Liver (tissue), 3 donors: ENCODE results near the gene GLI3.

Experiments used
- ATF3 ChIP-seq: IDR thresholded peaks from 2 replicates; pipeline ENCODE4 v1.6.1; 2016; ENCODE audit warnings: antibody characterized with exemption
- FOXA1 ChIP-seq: IDR thresholded peaks from 2 replicates; pipeline ENCODE4 v1.6.1; 2016; ENCODE audit warnings: antibody characterized with exemption
- GABPA ChIP-seq, 2 donors: IDR thresholded peaks in 1 of 2; conservative IDR thresholded peaks in 1 of 2; 2 replicates each; pipeline ENCODE4 v1.6.1; 2016; ENCODE audit warnings: antibody characterized with exemption in 2 of 2, mild to moderate bottlenecking in 1 of 2, moderate library complexity in 1 of 2
- HNF4A ChIP-seq, 2 donors: conservative IDR thresholded peaks; 2 replicates each; pipeline ENCODE4 v1.6.1; 2016; ENCODE audit warnings: antibody characterized with exemption in 2 of 2, mild to moderate bottlenecking in 2 of 2
- JUND ChIP-seq, 2 donors: IDR thresholded peaks; 2 replicates each; pipeline ENCODE4 v1.6.1; 2016; ENCODE audit warnings: antibody characterized with exemption in 2 of 2
- MAX ChIP-seq: IDR thresholded peaks from 2 replicates; pipeline ENCODE4 v1.6.1; 2016; ENCODE audit warnings: antibody characterized with exemption
- RAD21 ChIP-seq, 2 donors: IDR thresholded peaks; 2 replicates each; pipeline ENCODE4 v1.6.1; 2016; ENCODE audit warnings: antibody characterized with exemption in 2 of 2, mild to moderate bottlenecking in 2 of 2
- RXRA ChIP-seq, 2 donors: IDR thresholded peaks; 2 replicates each; pipeline ENCODE4 v1.6.1; 2017 to 2018; ENCODE audit warnings: antibody characterized with exemption in 2 of 2, mild to moderate bottlenecking in 1 of 2
- SP1 ChIP-seq: IDR thresholded peaks from 2 replicates; pipeline ENCODE4 v1.6.1; 2018; ENCODE audit warnings: antibody characterized with exemption, mild to moderate bottlenecking
- TAF1 ChIP-seq: conservative IDR thresholded peaks from 2 replicates; pipeline ENCODE4 v1.6.1; 2016; ENCODE audit warnings: antibody characterized with exemption, mild to moderate bottlenecking
- YY1 ChIP-seq: IDR thresholded peaks from 2 replicates; pipeline ENCODE4 v1.6.1; 2016; ENCODE audit warnings: antibody characterized with exemption, mild to moderate bottlenecking
- TF ChIP-seq, protein P1 (sequence below): fragments of 150-350 bp; IDR thresholded peaks from 2 replicates; pipeline ENCODE4 v1.5.1; 2017; ENCODE audit warnings: improper control_type of control experiment, low read depth, low read length; ENCODE audit not compliant: missing input control
- TF ChIP-seq, protein P2 (sequence below): IDR thresholded peaks from 2 replicates; pipeline ENCODE4 v1.6.1; 2016; ENCODE audit warnings: antibody characterized with exemption, mild to moderate bottlenecking
- donor health status: healthy.
- donor health status: healthy.

DNA sequence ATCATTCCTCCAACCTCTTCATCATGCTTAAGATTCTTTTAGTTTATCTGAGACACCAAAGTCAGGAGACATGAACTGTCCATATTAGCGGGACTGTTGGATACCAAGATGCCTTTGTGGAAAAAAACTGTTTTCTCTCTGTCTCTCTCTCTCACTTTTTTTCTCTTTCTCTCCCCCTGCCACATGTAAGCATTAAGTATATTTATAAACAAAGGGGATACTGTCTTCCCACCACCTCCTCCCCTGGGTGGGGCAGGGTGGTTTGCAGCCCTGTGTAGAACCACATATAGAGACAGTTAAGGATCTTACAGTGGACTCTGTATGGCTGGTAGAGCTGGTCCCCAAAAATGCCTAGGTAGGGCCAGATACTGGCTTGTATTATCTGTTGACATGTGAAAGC is 101.3 kb downstream of the GLI3 start:
- TF ChIP-seq, protein P1, sequence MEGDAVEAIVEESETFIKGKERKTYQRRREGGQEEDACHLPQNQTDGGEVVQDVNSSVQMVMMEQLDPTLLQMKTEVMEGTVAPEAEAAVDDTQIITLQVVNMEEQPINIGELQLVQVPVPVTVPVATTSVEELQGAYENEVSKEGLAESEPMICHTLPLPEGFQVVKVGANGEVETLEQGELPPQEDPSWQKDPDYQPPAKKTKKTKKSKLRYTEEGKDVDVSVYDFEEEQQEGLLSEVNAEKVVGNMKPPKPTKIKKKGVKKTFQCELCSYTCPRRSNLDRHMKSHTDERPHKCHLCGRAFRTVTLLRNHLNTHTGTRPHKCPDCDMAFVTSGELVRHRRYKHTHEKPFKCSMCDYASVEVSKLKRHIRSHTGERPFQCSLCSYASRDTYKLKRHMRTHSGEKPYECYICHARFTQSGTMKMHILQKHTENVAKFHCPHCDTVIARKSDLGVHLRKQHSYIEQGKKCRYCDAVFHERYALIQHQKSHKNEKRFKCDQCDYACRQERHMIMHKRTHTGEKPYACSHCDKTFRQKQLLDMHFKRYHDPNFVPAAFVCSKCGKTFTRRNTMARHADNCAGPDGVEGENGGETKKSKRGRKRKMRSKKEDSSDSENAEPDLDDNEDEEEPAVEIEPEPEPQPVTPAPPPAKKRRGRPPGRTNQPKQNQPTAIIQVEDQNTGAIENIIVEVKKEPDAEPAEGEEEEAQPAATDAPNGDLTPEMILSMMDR: no peak
- TF ChIP-seq MAX (no peak), YY1 (no peak), TAF1 (no peak), GABPA (IDR thresholded peaks at IDR 0.05 in 1 of 2, conservative IDR thresholded peaks at IDR 0.05 in 1 of 2) (no peak), RAD21 (IDR thresholded peaks at IDR 0.05) (no peak), RXRA (IDR thresholded peaks at IDR 0.05) (no peak), FOXA1 (no peak), ATF3 (no peak), HNF4A (conservative IDR thresholded peaks at IDR 0.05) (no peak), SP1 (no peak), JUND (IDR thresholded peaks at IDR 0.05) (no peak)
- TF ChIP-seq, protein P2, sequence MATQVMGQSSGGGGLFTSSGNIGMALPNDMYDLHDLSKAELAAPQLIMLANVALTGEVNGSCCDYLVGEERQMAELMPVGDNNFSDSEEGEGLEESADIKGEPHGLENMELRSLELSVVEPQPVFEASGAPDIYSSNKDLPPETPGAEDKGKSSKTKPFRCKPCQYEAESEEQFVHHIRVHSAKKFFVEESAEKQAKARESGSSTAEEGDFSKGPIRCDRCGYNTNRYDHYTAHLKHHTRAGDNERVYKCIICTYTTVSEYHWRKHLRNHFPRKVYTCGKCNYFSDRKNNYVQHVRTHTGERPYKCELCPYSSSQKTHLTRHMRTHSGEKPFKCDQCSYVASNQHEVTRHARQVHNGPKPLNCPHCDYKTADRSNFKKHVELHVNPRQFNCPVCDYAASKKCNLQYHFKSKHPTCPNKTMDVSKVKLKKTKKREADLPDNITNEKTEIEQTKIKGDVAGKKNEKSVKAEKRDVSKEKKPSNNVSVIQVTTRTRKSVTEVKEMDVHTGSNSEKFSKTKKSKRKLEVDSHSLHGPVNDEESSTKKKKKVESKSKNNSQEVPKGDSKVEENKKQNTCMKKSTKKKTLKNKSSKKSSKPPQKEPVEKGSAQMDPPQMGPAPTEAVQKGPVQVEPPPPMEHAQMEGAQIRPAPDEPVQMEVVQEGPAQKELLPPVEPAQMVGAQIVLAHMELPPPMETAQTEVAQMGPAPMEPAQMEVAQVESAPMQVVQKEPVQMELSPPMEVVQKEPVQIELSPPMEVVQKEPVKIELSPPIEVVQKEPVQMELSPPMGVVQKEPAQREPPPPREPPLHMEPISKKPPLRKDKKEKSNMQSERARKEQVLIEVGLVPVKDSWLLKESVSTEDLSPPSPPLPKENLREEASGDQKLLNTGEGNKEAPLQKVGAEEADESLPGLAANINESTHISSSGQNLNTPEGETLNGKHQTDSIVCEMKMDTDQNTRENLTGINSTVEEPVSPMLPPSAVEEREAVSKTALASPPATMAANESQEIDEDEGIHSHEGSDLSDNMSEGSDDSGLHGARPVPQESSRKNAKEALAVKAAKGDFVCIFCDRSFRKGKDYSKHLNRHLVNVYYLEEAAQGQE: no peak
